CD4-positive, alpha-beta memory T cell (primary cell): Measurements from ENCODE around the gene ZBTB18. TPM values are rescaled to one million over a fixed set of nuclear protein-coding genes. Genes with fewer than 3 reads are reported as not detected.
"Not testable (repeated sequence)": the region's sequence is repeated elsewhere in the genome, so short reads cannot be mapped to it uniquely, and the experiment has no call there.

Experiments
- CTCF ChIA-PET: fragments of 350-600 bp; sonication (Branson Sonifier 250); formaldehyde crosslinking; loops from one replicate; lab custom pipeline; 2021; ENCODE audit warnings: inconsistent platforms; ENCODE audit not compliant: partially characterized antibody; lab: Charles Lee
- POLR2A ChIA-PET: fragments of 350-600 bp; sonication (Branson Sonifier 250); formaldehyde crosslinking; loops from one replicate; lab custom pipeline; 2021; ENCODE audit not compliant: partially characterized antibody; lab: Charles Lee
- DNase-seq, 5 donors: peaks; one replicate each; pipeline versions ENCODE4 v3.0.0 to v3.0.0-alpha.2; 2020 to 2022; ENCODE audit warnings: mixed read lengths in 1 of 5
- H3K27ac ChIP-seq: one replicate; pipeline ENCODE4 v1.7.0; 2013; ENCODE audit warnings: low read depth, low read length
- H3K27me3 ChIP-seq: 2 replicates; pipeline ENCODE4 v1.7.0; 2013; ENCODE audit warnings: mild to moderate bottlenecking, low read length, moderate library complexity; ENCODE audit not compliant: insufficient read depth
- H3K36me3 ChIP-seq: 2 replicates; pipeline ENCODE4 v1.7.0; 2013; ENCODE audit warnings: mild to moderate bottlenecking, low read length, moderate library complexity; ENCODE audit not compliant: insufficient read depth
- H3K4me1 ChIP-seq: 2 replicates; pipeline ENCODE4 v1.7.0; 2013; ENCODE audit warnings: mild to moderate bottlenecking, low read length, moderate library complexity; ENCODE audit not compliant: insufficient read depth
- H3K4me3 ChIP-seq, 2 donors: one replicate each; pipeline ENCODE4 v1.7.0; 2013; ENCODE audit warnings: low read length in 2 of 2, mild to moderate bottlenecking in 1 of 2
- H3K9me3 ChIP-seq, 2 donors: one replicate each; pipeline ENCODE4 v1.7.0; 2013; ENCODE audit warnings: low read length in 2 of 2, control low read depth in 1 of 2; ENCODE audit not compliant: control insufficient read depth in 1 of 2
- H3K27ac Mint-ChIP-seq, 7 donors: one replicate each; pipeline ENCODE4 v1.8.0; 2020 to 2021; ENCODE audit warnings: mixed read lengths in 7 of 7, mild to moderate bottlenecking in 6 of 7, inconsistent platforms in 3 of 7, moderate library complexity in 3 of 7
- H3K27me3 Mint-ChIP-seq, 2 donors: one replicate each; pipeline ENCODE4 v1.8.0; 2020 to 2021; ENCODE audit warnings: mixed read lengths in 2 of 2
- H3K36me3 Mint-ChIP-seq, 2 donors: one replicate each; pipeline ENCODE4 v1.8.0; 2020 to 2021; ENCODE audit warnings: mixed read lengths in 2 of 2, inconsistent platforms in 1 of 2, mild to moderate bottlenecking in 1 of 2
- H3K4me1 Mint-ChIP-seq, 4 donors: one replicate each; pipeline ENCODE4 v1.8.0; 2020 to 2021; ENCODE audit warnings: mixed read lengths in 4 of 4, mild to moderate bottlenecking in 1 of 4
- H3K4me3 Mint-ChIP-seq, 8 donors: one replicate each; pipeline ENCODE4 v1.8.0; 2020 to 2021; ENCODE audit warnings: mixed read lengths in 8 of 8, mild to moderate bottlenecking in 7 of 8, moderate library complexity in 6 of 8, inconsistent platforms in 3 of 8
- H3K9me3 Mint-ChIP-seq, 8 donors: one replicate each; pipeline ENCODE4 v1.8.0; 2020 to 2021; ENCODE audit warnings: mixed read lengths in 8 of 8, mild to moderate bottlenecking in 5 of 8, inconsistent platforms in 3 of 8, moderate library complexity in 1 of 8
- intact Hi-C: fragments of 100-400 bp; cut with micrococcal nuclease; formaldehyde crosslinking; loops from one replicate; pipeline ENCODE4 v1.15.1; 2023
- polyA plus RNA-seq, 2 donors: library from polyadenylated mRNA; unstranded; fragments of 300-500 nt; fragmentation: Illumina TruSeq; gene quantifications; one replicate each; pipeline ENCODE4 v1.2.3, GENCODE V29; 2021
- total RNA-seq, 2 experiments: library from RNA; stranded (reverse); gene quantifications; one replicate each; pipeline ENCODE4 v1.2.3, GENCODE V29; 2021

Gene ZBTB18
- total and polyA plus RNA-seq, 4 experiments from 2014 or later, result 1.5 to 65.3 (median 32.4) TPM

DNA sequence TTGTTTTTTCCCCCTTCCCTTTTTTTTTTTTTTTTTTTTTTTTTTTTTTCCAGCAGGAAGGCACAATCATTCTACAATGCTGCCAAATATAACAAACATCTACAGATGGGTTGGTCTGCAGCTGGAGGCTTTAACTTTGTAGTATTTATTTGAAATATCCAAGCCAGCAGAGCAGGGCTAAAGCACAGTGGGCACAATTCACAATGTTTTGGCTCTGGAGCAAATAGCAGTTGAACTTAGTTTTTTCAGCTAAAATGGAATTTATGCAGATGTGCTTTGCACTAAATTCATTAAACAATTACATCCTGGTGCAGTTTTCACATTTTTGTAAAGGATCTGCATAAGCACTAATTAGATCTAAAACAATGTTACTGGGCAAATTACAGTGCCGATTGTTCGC is 39.8 kb upstream of the ZBTB18 start:
- Histone ChIP-seq H3K27ac (no peak overlapping the region), H3K9me3 (no peaks in the 10 kb centered on the region), H3K4me1 (no peaks in the 10 kb centered on the region), H3K4me3 (no peak overlapping the region), H3K27me3 (no peaks in the 10 kb centered on the region), H3K36me3 (no peaks in the 10 kb centered on the region)
- Mint-ChIP-seq H3K4me1 (no peaks in the 10 kb centered on the region), H3K27me3 (peaks cover 2 to 6% of the 10 kb centered on the region in 2 donors), H3K27ac (no peak overlapping the region), H3K9me3 (no peaks in the 10 kb centered on the region), H3K4me3 (no peak overlapping the region), H3K36me3 (no peaks in the 10 kb centered on the region)
- no peak for DNase-seq
- intact Hi-C loops, result no loop called here
- POLR2A ChIA-PET, result no interaction called here
- CTCF ChIA-PET, result interaction anchor here (0.6 kb wide), 1 partner anchor 23 kb away, joined by 4 read pairs; no protein-coding TSS in a partner anchor

DNA sequence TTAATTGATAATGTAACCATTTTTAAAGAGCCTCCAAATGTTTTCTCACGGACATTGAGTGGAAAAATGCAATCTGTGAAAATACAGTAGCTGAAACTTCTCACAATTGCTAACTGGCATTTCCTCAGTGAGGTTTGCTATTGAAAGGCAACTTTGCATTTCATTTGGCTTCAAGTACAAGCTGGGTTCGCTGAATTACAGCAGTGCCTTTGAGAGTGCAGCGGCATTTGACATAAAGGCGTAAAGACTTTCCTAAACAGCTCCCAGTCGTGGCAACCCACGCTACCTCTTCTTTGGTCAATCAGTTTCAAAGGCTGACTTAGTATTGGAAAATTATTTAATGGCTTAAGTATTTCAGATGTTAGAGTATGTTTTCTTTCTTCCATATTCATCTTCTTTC is 39.3 kb upstream of the ZBTB18 start:
- Histone ChIP-seq H3K27me3 (no peaks in the 10 kb centered on the region), H3K9me3 (no peaks in the 10 kb centered on the region), H3K27ac (no peak overlapping the region), H3K4me1 (no peaks in the 10 kb centered on the region), H3K36me3 (no peaks in the 10 kb centered on the region), H3K4me3 (no peak overlapping the region)
- H3K9me3 Mint-ChIP-seq, result no peaks in the 10 kb centered on the region
- no peak overlapping the region for H3K27ac Mint-ChIP-seq
- no peak for DNase-seq
- ChIA-PET CTCF (no interaction called here), POLR2A (no interaction called here)
- H3K36me3 Mint-ChIP-seq, result no peaks in the 10 kb centered on the region
- intact Hi-C loops, result no loop called here
- no peaks in the 10 kb centered on the region for H3K4me1 Mint-ChIP-seq
- H3K27me3 Mint-ChIP-seq, result peaks cover 2 to 6% of the 10 kb centered on the region in 2 donors
- no peak overlapping the region for H3K4me3 Mint-ChIP-seq

DNA sequence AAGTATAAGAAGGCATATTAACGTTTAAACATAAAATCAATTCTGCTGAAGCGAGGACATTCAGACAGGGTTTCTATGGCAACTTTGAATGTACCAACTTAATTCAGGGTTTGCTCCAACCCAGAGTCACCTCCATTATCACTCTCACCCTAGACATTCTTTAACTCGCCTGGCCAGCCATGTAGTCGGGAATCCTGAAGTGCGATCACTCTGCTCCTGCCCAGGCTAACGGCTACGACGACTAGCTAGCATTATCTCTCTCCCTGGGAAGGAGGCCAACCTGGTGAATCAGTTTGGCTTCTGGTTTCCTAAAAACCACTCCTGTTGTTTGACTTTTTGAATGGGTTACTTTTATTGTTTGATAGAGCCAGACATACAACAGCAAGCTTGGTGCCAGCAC is 38.9 kb upstream of the ZBTB18 start:
- intact Hi-C loops, result no loop called here
- Mint-ChIP-seq H3K27ac (no peak overlapping the region), H3K4me3 (no peak overlapping the region), H3K4me1 (no peaks in the 10 kb centered on the region), H3K36me3 (no peaks in the 10 kb centered on the region), H3K27me3 (peaks cover 2 to 6% of the 10 kb centered on the region in 2 donors), H3K9me3 (no peaks in the 10 kb centered on the region)
- H3K4me1 ChIP-seq, result no peaks in the 10 kb centered on the region
- POLR2A ChIA-PET, result no interaction called here
- no peak overlapping the region for H3K27ac ChIP-seq
- H3K4me3 ChIP-seq, result no peak overlapping the region
- CTCF ChIA-PET, result no interaction called here
- H3K27me3 ChIP-seq, result no peaks in the 10 kb centered on the region
- H3K9me3 ChIP-seq, result no peaks in the 10 kb centered on the region
- no peak for DNase-seq
- no peaks in the 10 kb centered on the region for H3K36me3 ChIP-seq

DNA sequence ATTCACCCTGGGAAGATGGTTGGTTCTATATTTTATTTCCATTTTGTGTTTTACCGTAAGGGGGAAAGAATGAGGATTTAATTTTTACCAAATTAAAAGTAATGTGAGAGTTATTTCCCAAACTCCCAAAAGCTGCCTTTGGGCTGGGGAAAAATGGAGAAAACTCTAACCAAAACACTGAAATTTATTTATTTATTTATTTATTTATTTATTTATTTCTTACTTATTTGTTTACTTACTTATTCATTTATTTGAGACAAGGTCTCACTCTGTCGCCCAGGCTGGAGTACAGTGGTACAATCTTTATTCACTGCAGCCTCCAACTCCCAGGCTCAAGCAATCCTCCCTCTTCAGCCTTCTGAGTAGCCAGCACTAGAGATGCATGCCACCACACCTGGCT is 38.0 kb upstream of the ZBTB18 start:
- no peak overlapping the region for H3K4me3 Mint-ChIP-seq

GRCh38 chr1:244014862-244015261 is 36.2 kb upstream of the ZBTB18 start:
- H3K9me3 ChIP-seq, H3K4me1 Mint-ChIP-seq, H3K27me3 Mint-ChIP-seq, H3K4me3 ChIP-seq, H3K27ac Mint-ChIP-seq, H3K27ac ChIP-seq, H3K36me3 ChIP-seq, intact Hi-C loops, H3K27me3 ChIP-seq, H3K4me1 ChIP-seq, H3K4me3 Mint-ChIP-seq, DNase-seq, H3K36me3 Mint-ChIP-seq, H3K9me3 Mint-ChIP-seq: not testable (repeated sequence)
- ChIA-PET POLR2A (interaction anchor here (0.7 kb wide), 1 partner anchor 32 kb away, joined by 3 read pairs; no protein-coding TSS in a partner anchor), CTCF (interaction anchor here (0.8 to 0.9 kb wide), 2 partner anchors 60 to 64 kb away, joined by 3 to 4 read pairs; no protein-coding TSS in a partner anchor)

More for the DNA sequence above, 38.0 kb upstream of the ZBTB18 start:
- Histone ChIP-seq H3K4me3 (no peak overlapping the region), H3K4me1 (no peaks in the 10 kb centered on the region), H3K36me3 (no peaks in the 10 kb centered on the region), H3K27me3 (no peaks in the 10 kb centered on the region), H3K27ac (no peak overlapping the region), H3K9me3 (no peaks in the 10 kb centered on the region)
- no peak for DNase-seq
- H3K27ac Mint-ChIP-seq, result no peak overlapping the region
- no peaks in the 10 kb centered on the region for H3K9me3 Mint-ChIP-seq
- no peaks in the 10 kb centered on the region for H3K36me3 Mint-ChIP-seq
- ChIA-PET POLR2A (no interaction called here), CTCF (no interaction called here)
- no peaks in the 10 kb centered on the region for H3K4me1 Mint-ChIP-seq
- peaks cover 2 to 6% of the 10 kb centered on the region in 2 donors for H3K27me3 Mint-ChIP-seq
- intact Hi-C loops, result no loop called here

DNA sequence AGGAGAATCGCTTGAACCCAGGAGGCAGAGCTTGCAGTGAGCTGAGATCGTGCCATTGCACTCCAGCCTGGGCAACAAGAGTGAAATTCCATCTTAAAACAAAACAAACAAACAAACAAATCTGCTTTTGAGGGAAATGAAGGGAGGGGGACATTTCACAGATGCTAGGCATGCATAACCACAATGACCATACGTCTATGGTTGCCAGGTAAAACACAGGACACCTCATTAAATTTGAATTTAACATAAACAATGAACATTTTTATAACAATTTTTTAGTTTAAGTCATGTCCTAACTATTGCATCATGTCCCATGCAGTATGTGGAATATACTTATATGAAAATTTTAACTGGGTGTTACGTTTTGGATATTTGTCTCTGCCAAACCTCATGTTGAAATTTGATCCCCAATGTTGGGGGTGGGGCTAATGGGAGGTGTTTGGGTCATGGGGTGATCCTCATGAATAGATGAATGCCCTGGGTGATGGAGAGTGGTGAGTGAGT is 31.0 kb upstream of the ZBTB18 start:
- Mint-ChIP-seq H3K27ac (no peak overlapping the region), H3K27me3 (peaks cover 2 to 6% of the 10 kb centered on the region in 2 donors), H3K9me3 (no peaks in the 10 kb centered on the region), H3K4me3 (no peak overlapping the region), H3K4me1 (no peaks in the 10 kb centered on the region), H3K36me3 (no peaks in the 10 kb centered on the region)
- no peaks in the 10 kb centered on the region for H3K4me1 ChIP-seq
- no peak overlapping the region for H3K27ac ChIP-seq
- CTCF ChIA-PET, result no interaction called here
- POLR2A ChIA-PET, result no interaction called here
- H3K9me3 ChIP-seq, result no peaks in the 10 kb centered on the region
- H3K36me3 ChIP-seq, result no peaks in the 10 kb centered on the region
- no peak for DNase-seq
- no peaks in the 10 kb centered on the region for H3K27me3 ChIP-seq
- H3K4me3 ChIP-seq, result no peak overlapping the region
- intact Hi-C loops, result no loop called here

- POLR2A ChIA-PET, result no interaction called here
- H3K27me3 Mint-ChIP-seq, result peaks cover 4 to 6% of the 10 kb centered on the region in 2 donors
- CTCF ChIA-PET, result no interaction called here
These were observed 29.7 kb upstream of the ZBTB18 start for GRCh38 chr1:244021427-244021826.

GRCh38 chr1:244022311-244022710 is 28.8 kb upstream of the ZBTB18 start:
- H3K9me3 Mint-ChIP-seq, result no peaks in the 10 kb centered on the region
- H3K9me3 ChIP-seq, result no peaks in the 10 kb centered on the region
- DNase-seq, result no peak
- H3K4me3 ChIP-seq, result no peak overlapping the region
- H3K4me1 Mint-ChIP-seq, result no peaks in the 10 kb centered on the region
- no peaks in the 10 kb centered on the region for H3K4me1 ChIP-seq
- peaks cover 4 to 6% of the 10 kb centered on the region in 2 donors for H3K27me3 Mint-ChIP-seq
- intact Hi-C loops, result no loop called here
- no peak overlapping the region for H3K4me3 Mint-ChIP-seq
- no peaks in the 10 kb centered on the region for H3K36me3 ChIP-seq
- no peak overlapping the region for H3K27ac Mint-ChIP-seq
- H3K27ac ChIP-seq, result no peak overlapping the region
- H3K27me3 ChIP-seq, result no peaks in the 10 kb centered on the region
- H3K36me3 Mint-ChIP-seq, result no peaks in the 10 kb centered on the region
- ChIA-PET CTCF (no interaction called here), POLR2A (no interaction called here)

More at GRCh38 chr1:244021427-244021826, 29.7 kb upstream of the ZBTB18 start:
- H3K27ac ChIP-seq, result no peak overlapping the region
- intact Hi-C loops, result no loop called here
- no peaks in the 10 kb centered on the region for H3K9me3 ChIP-seq
- Mint-ChIP-seq H3K4me1 (no peaks in the 10 kb centered on the region), H3K36me3 (no peaks in the 10 kb centered on the region), H3K27ac (no peak overlapping the region), H3K9me3 (no peaks in the 10 kb centered on the region), H3K4me3 (no peak overlapping the region)
- no peak for DNase-seq
- H3K36me3 ChIP-seq, result no peaks in the 10 kb centered on the region
- no peak overlapping the region for H3K4me3 ChIP-seq
- no peaks in the 10 kb centered on the region for H3K27me3 ChIP-seq
- H3K4me1 ChIP-seq, result no peaks in the 10 kb centered on the region
